Measurements from ENCODE around the gene PSENEN.

The PSENEN gene

GRCh38 chr19:35751839-35752745 is 6.6 kb downstream of the PSENEN start:
- H3K9me3 ChIP-seq (ENCODE audit: control insufficient read depth, low read length): no peaks in the 10 kb centered on the region
- H3K36me3 ChIP-seq (ENCODE audit: control insufficient read depth, insufficient read depth, low read length): peaks cover 12% of the 10 kb centered on the region
- no peak overlapping the region for H3K4me3 ChIP-seq (ENCODE audit: low read length)
- peaks cover 18% of the 10 kb centered on the region for H3K27me3 ChIP-seq (ENCODE audit: control insufficient read depth, insufficient read depth, low read length)
- no peak overlapping the region for H3K9ac ChIP-seq (ENCODE audit: low read length)
- peaks cover 35% of the 10 kb centered on the region for H3K4me1 ChIP-seq (ENCODE audit: control insufficient read depth, insufficient read depth, low read length)

GRCh38 chr19:35752746-35753350 is 7.4 kb downstream of the PSENEN start:
- Histone ChIP-seq H3K4me3 (ENCODE audit: low read length) (no peak overlapping the region), H3K9ac (ENCODE audit: low read length) (no peak overlapping the region), H3K36me3 (ENCODE audit: control insufficient read depth, insufficient read depth, low read length) (peaks cover 12% of the 10 kb centered on the region), H3K4me1 (ENCODE audit: control insufficient read depth, insufficient read depth, low read length) (peaks cover 37% of the 10 kb centered on the region), H3K9me3 (ENCODE audit: control insufficient read depth, low read length) (no peaks in the 10 kb centered on the region), H3K27me3 (ENCODE audit: control insufficient read depth, insufficient read depth, low read length) (peaks cover 18% of the 10 kb centered on the region)

GRCh38 chr19:35753634-35754369 is 8.4 kb downstream of the PSENEN start:
- Histone ChIP-seq H3K36me3 (ENCODE audit: control insufficient read depth, insufficient read depth, low read length) (peaks cover 12% of the 10 kb centered on the region), H3K9ac (ENCODE audit: low read length) (no peak overlapping the region), H3K27me3 (ENCODE audit: control insufficient read depth, insufficient read depth, low read length) (peaks cover 18% of the 10 kb centered on the region), H3K4me1 (ENCODE audit: control insufficient read depth, insufficient read depth, low read length) (peaks cover 36% of the 10 kb centered on the region), H3K9me3 (ENCODE audit: control insufficient read depth, low read length) (no peaks in the 10 kb centered on the region), H3K4me3 (ENCODE audit: low read length) (no peak overlapping the region)

- peaks cover 37% of the 10 kb centered on the region for H3K4me1 ChIP-seq (ENCODE audit: control insufficient read depth, insufficient read depth, low read length)
- peaks cover 18% of the 10 kb centered on the region for H3K27me3 ChIP-seq (ENCODE audit: control insufficient read depth, insufficient read depth, low read length)
- H3K4me3 ChIP-seq (ENCODE audit: low read length): no peak overlapping the region
- H3K9ac ChIP-seq (ENCODE audit: low read length): no peak overlapping the region
- peaks cover 12% of the 10 kb centered on the region for H3K36me3 ChIP-seq (ENCODE audit: control insufficient read depth, insufficient read depth, low read length)
- H3K9me3 ChIP-seq (ENCODE audit: control insufficient read depth, low read length): no peaks in the 10 kb centered on the region
These were observed 9.1 kb downstream of the PSENEN start for GRCh38 chr19:35754370-35755130.

- Histone ChIP-seq H3K4me1 (ENCODE audit: control insufficient read depth, insufficient read depth, low read length) (peaks cover 37% of the 10 kb centered on the region), H3K27me3 (ENCODE audit: control insufficient read depth, insufficient read depth, low read length) (peaks cover 18% of the 10 kb centered on the region), H3K9ac (ENCODE audit: low read length) (peak overlapping the region; percentile 50), H3K36me3 (ENCODE audit: control insufficient read depth, insufficient read depth, low read length) (peaks cover 12% of the 10 kb centered on the region), H3K4me3 (ENCODE audit: low read length) (no peak overlapping the region), H3K9me3 (ENCODE audit: control insufficient read depth, low read length) (no peaks in the 10 kb centered on the region)
These were observed 9.7 kb downstream of the PSENEN start for GRCh38 chr19:35755131-35755549.

GRCh38 chr19:35755550-35756376 is 10.3 kb downstream of the PSENEN start:
- H3K9me3 ChIP-seq (ENCODE audit: control insufficient read depth, low read length): no peaks in the 10 kb centered on the region
- H3K4me1 ChIP-seq (ENCODE audit: control insufficient read depth, insufficient read depth, low read length): peaks cover 37% of the 10 kb centered on the region
- H3K36me3 ChIP-seq (ENCODE audit: control insufficient read depth, insufficient read depth, low read length): peaks cover 12% of the 10 kb centered on the region
- peak overlapping the region; percentile 8 for H3K4me3 ChIP-seq (ENCODE audit: low read length)
- peak overlapping the region; percentile 50 for H3K9ac ChIP-seq (ENCODE audit: low read length)
- H3K27me3 ChIP-seq (ENCODE audit: control insufficient read depth, insufficient read depth, low read length): peaks cover 18% of the 10 kb centered on the region

GRCh38 chr19:35756377-35757230 is 11.2 kb downstream of the PSENEN start, which contains the start of gene HSPB6:
Gene HSPB6, minus strand, starts transcription at chr19:35757029. Its CDS starts 21 bp downstream, at chr19:35757008.
- Histone ChIP-seq H3K9ac (ENCODE audit: low read length) (peak within 1 kb of the TSS; percentile 54), H3K9me3 (ENCODE audit: control insufficient read depth, low read length) (no peaks in the 10 kb centered on the region), H3K36me3 (ENCODE audit: control insufficient read depth, insufficient read depth, low read length) (peaks cover 12% of the 10 kb centered on the region), H3K4me3 (ENCODE audit: low read length) (peak within 1 kb of the TSS; percentile 25), H3K27me3 (ENCODE audit: control insufficient read depth, insufficient read depth, low read length) (peaks cover 18% of the 10 kb centered on the region), H3K4me1 (ENCODE audit: control insufficient read depth, insufficient read depth, low read length) (peaks cover 37% of the 10 kb centered on the region)

GRCh38 chr19:35757231-35757748 is 11.8 kb downstream of the PSENEN start:
- H3K36me3 ChIP-seq (ENCODE audit: control insufficient read depth, insufficient read depth, low read length): peaks cover 12% of the 10 kb centered on the region

GRCh38 chr19:35757749-35758608 is 12.5 kb downstream of the PSENEN start, which contains the start of gene PROSER3:
Gene PROSER3, plus strand, starts transcription at chr19:35758176. Its CDS starts 40 bp downstream, at chr19:35758216.
- Histone ChIP-seq H3K4me3 (ENCODE audit: low read length) (peak within 1 kb of the TSS; percentile 91), H3K4me1 (ENCODE audit: control insufficient read depth, insufficient read depth, low read length) (peaks cover 37% of the 10 kb centered on the region), H3K9ac (ENCODE audit: low read length) (peak within 1 kb of the TSS; percentile 92), H3K36me3 (ENCODE audit: control insufficient read depth, insufficient read depth, low read length) (peaks cover 7% of the 10 kb centered on the region), H3K27me3 (ENCODE audit: control insufficient read depth, insufficient read depth, low read length) (peaks cover 18% of the 10 kb centered on the region), H3K9me3 (ENCODE audit: control insufficient read depth, low read length) (no peaks in the 10 kb centered on the region)

More at GRCh38 chr19:35757231-35757748, 11.8 kb downstream of the PSENEN start:
- Histone ChIP-seq H3K9me3 (ENCODE audit: control insufficient read depth, low read length) (no peaks in the 10 kb centered on the region), H3K27me3 (ENCODE audit: control insufficient read depth, insufficient read depth, low read length) (peaks cover 18% of the 10 kb centered on the region), H3K4me1 (ENCODE audit: control insufficient read depth, insufficient read depth, low read length) (peaks cover 37% of the 10 kb centered on the region), H3K9ac (ENCODE audit: low read length) (peak overlapping the region; percentile 54), H3K4me3 (ENCODE audit: low read length) (peak overlapping the region; percentile 25)
